Epithelial cell of esophagus (primary cell): ENCODE data around the gene HOMER3.

Experiments used
- DNase-seq: peaks from one replicate; pipeline ENCODE4 v3.0.0; 2010; ENCODE audit warnings: low read depth
- H3K4me3 ChIP-seq: 2 replicates; pipeline ENCODE4 v1.5.1; 2011; ENCODE audit warnings: mild to moderate bottlenecking, low read length, control low read depth
- TF ChIP-seq, protein P1 (sequence below): IDR thresholded peaks from 2 replicates; pipeline ENCODE4 v1.5.1; 2011; ENCODE audit warnings: low read depth, mild to moderate bottlenecking, low read length, control low read depth, inconsistent platforms; ENCODE audit not compliant: insufficient read depth; ENCODE audit errors: missing control alignments

The HOMER3 gene

DNA sequence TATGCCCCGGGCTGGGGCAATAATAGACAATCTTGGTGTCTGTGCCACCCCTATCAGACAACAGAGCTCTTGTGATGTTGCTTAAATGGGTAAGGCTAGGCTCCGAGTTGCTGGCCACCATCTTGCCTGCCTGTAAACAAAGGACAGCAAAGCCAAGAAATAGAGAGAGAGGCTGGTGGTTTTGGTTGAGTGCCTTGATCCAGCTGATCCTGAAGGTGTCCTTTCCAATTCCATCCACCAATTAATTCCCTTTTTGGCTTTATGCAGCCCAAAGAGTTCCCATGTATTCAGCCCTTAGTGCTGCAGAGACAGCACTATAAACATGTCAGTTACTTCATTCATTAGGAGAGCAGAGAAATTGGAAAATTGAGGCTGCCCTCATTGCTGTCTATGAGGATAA lies 41.7 kb upstream of the HOMER3 start:
- DNase-seq = no peak
- H3K4me3 ChIP-seq = no peak overlapping the region
- TF ChIP-seq, protein P1, sequence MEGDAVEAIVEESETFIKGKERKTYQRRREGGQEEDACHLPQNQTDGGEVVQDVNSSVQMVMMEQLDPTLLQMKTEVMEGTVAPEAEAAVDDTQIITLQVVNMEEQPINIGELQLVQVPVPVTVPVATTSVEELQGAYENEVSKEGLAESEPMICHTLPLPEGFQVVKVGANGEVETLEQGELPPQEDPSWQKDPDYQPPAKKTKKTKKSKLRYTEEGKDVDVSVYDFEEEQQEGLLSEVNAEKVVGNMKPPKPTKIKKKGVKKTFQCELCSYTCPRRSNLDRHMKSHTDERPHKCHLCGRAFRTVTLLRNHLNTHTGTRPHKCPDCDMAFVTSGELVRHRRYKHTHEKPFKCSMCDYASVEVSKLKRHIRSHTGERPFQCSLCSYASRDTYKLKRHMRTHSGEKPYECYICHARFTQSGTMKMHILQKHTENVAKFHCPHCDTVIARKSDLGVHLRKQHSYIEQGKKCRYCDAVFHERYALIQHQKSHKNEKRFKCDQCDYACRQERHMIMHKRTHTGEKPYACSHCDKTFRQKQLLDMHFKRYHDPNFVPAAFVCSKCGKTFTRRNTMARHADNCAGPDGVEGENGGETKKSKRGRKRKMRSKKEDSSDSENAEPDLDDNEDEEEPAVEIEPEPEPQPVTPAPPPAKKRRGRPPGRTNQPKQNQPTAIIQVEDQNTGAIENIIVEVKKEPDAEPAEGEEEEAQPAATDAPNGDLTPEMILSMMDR = no peak

DNA sequence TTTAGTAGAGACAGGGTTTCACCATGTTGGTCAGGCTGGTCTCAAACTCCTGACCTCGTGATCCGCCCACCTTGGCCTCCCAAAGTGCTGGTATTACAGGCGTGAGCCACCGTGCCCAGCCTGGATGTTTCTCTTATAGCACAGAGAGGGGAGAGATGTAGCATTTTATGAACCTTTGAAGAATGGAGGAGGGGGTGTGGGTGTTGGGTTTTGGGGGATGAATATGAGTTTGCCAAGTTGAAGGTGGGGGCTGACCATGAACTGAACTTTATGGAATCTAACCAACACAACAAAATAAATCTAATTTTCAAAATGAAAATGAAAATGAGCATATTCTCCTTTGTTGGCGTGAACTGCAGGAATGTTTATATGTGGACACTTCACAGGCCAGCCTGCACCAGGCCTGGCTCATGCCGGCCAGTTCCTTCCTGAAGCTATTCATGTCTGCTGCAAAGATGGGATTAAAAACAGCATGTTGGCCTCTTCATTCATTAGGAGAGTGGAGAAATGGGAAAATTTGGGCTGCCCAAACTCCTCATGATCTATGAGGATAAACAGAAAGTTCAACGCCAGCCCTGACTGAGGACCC lies 39.5 kb upstream of the HOMER3 start:
- H3K4me3 ChIP-seq = no peak overlapping the region
- TF ChIP-seq, protein P1 = no peak

DNA sequence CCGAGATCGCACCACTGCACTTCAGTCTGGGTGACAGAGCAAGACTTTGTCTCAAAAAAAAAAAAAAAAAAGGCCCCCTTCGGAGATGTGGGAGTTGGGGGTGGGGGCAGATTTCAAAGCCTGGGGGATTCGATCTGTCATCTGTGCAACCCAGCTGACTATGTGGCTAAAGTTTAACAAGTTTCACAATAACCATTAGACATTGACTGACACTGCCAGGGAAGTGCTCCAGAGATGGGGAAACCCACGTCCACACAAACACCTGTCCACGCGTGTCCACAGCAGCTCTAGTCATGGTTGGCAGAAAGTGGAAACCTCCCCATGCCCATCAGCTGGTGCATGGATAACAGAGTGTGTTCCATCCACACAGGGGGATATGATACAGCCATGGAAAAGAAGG lies 37.6 kb upstream of the HOMER3 start:
- TF ChIP-seq, protein P1 = no peak
- H3K4me3 ChIP-seq = no peak overlapping the region
- no peak for DNase-seq

More for the DNA sequence above, 39.5 kb upstream of the HOMER3 start:
- DNase-seq = no peak

DNA sequence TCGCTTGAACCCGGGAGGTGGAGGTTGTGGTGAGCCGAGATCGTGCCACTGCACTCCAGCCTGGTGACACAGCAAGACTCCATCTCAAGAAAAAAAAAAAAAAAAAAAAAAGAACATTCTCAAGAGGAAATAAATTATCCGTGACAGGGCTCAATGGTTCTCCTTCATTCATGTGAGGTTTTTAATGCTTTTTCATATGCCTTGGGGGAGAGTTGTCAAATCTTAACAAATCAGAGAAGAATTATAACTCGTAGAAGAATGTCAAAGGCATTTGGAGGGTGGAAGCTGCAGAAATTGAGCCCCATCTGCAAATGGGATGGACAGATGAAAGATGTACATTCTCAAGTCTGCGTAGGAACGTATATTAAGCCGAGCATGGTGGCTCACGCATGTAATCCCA lies 34.9 kb upstream of the HOMER3 start:
- no peak for DNase-seq
- TF ChIP-seq, protein P1 = no peak

DNA sequence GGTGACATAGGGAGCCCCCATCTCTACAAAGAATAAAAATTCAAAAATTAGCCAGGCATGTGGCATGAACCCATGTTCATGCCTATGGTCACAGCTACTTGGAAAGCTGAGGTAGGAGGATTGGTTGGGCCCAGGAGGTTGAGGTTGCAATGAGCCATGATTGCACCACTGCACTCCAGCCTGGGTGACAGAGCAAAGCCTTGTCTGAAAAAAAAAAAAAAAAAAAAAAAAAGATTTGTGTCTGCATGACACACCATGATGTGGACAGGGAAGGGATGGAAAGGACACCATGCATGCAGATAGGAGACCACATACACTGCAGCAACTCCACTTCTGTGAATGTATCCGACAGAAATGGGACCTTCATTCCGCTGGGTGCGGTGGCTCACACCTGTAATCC lies 34.0 kb upstream of the HOMER3 start:
- no peak overlapping the region for H3K4me3 ChIP-seq
- TF ChIP-seq, protein P1 = no peak
- DNase-seq = peak; percentile 74

More for the DNA sequence above, 34.9 kb upstream of the HOMER3 start:
- no peak overlapping the region for H3K4me3 ChIP-seq

DNA sequence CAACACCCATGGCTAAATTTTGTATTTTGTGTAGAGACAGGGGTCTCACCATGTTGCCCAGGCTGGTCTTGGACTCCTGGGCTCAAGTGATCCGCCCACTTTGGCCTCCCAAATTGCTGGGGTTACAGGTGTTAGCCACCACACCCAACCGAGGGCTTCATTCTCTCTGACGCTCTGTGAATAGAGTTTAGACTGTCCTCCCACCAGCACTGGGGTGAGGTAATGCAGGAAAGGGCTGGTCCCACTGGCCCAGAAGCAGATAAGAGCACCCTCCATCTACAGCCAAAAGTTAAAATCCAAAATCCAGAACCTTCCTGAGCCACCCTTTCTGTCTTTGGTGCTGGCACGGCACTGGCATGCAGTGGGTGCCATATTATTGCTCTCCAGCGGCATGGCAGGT lies 31.8 kb upstream of the HOMER3 start:
- TF ChIP-seq, protein P1 = no peak
- no peak for DNase-seq
- no peak overlapping the region for H3K4me3 ChIP-seq

DNA sequence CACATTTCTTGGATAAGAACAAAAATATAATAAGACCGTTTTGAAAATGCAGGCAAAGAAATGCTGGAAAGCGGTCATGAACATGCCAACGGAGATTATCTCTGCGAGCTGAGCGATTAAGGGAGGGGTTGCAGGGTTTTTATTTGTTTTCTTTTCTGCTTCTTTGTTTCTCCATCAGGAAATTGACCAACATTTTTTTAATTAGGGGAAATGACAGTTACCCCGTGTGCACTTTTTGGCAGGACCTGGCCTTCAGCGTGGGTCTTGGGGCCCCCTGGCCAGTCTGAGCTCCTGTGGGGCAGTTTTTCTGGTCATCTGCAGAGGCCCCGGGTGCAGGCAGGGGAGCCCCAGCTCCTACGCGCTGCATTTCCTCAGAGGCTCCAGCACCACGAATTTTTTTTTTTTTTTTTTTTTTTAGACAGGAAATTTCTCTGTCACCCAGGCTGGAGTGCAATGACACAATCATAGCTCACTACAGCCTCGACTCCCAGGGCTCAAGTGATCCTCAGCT lies 31.3 kb upstream of the HOMER3 start:
- TF ChIP-seq, protein P1 = no peak
- DNase-seq = no peak
- H3K4me3 ChIP-seq = no peak overlapping the region
